Right ventricle myocardium inferior (tissue), 1 donor: Measurements from ENCODE around the gene MGAT4C. TPM values are rescaled to one million over a fixed set of nuclear protein-coding genes. Genes with fewer than 3 reads are reported as not detected.
"Not testable (repeated sequence)": the region's sequence is repeated elsewhere in the genome, so short reads cannot be mapped to it uniquely, and the experiment has no call there.

Experiments used
- ATAC-seq: fragments of 200-7000 bp; cut with Tn5 transposase; one replicate; pipeline ENCODE4 v1.9.1; 2020; ENCODE audit warnings: mild to moderate bottlenecking, moderate library complexity
- DNase-seq: peaks from one replicate; pipeline ENCODE4 v3.0.0; 2021; ENCODE audit errors: missing footprints
- intact Hi-C: fragments of 100-400 bp; cut with DNase I; formaldehyde crosslinking; loops from one replicate; pipeline ENCODE4 v1.11.0; 2022
- long read RNA-seq: library from polyadenylated mRNA; unstranded; transcript quantifications from one replicate; pipeline ENCODE4 v2.0.0, GENCODE V29; 2021
- total RNA-seq: library from RNA; stranded (reverse); fragmentation: NEBNext Ultra II Directional; extraction: Animal tissue kit (Norgen Biotek cat#: 25700); gene quantifications from one replicate; pipeline ENCODE4 v1.2.1, GENCODE V29; 2021
- donor health status: DM: no; HTN: yes; CAD: no; lungs with severe emphysema.

MGAT4C gene
- total RNA-seq, result 4.4 TPM
- long read RNA-seq, full-length matches to known transcripts, result 1 of 2 reads
- long read RNA-seq, partial matches to known transcripts, result 0 of 2 reads
- long read RNA-seq, other reads (novel, unspliced or antisense), result 1 of 2 reads

GRCh38 chr12:86256163-86256562 is at the start of gene MGAT4C:
TSS of gene MGAT4C (minus strand) at chr12:86256391.
- peak; percentile 70 for ATAC-seq

GRCh38 chr12:86296396-86296795 is 40.2 kb upstream of the MGAT4C start:
- ATAC-seq, intact Hi-C loops, DNase-seq: not testable (repeated sequence)

More at GRCh38 chr12:86256163-86256562, at the start of gene MGAT4C:
- intact Hi-C loops, result loop anchor here (10.0 kb wide), 1 partner anchor 1589 kb away; no protein-coding TSS in a partner anchor
- DNase-seq, result no peak

- intact Hi-C loops, result no loop called here
- DNase-seq, result no peak
- ATAC-seq, result no peak
These were observed 37.6 kb upstream of the MGAT4C start for GRCh38 chr12:86293682-86294240.

- intact Hi-C loops, result no loop called here
- ATAC-seq (no peak), DNase-seq (no peak)
These were observed 36.3 kb upstream of the MGAT4C start for GRCh38 chr12:86292480-86292879.

- intact Hi-C loops, result no loop called here
- ATAC-seq (no peak), DNase-seq (no peak)
These were observed 34.4 kb upstream of the MGAT4C start for GRCh38 chr12:86290615-86291014.

DNA sequence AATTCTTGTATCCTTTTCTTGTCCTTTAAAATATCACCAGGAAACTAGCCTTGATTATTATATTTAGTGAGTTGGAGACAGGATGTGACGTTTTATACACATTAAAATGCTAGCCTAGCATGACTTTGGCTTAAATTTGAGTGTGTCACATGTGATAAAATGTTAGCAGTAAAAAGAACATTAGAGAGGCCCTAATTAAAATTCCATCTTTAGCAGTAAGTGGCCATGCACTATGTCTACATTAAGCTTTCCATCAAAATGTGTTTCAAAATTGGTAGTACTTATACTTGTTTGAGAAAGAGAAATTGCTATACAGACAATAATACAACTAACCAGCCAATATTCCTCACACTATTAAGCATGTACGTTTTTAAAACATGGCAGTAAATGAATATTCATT is 29.9 kb upstream of the MGAT4C start:
- no peak for DNase-seq
- no peak for ATAC-seq
- intact Hi-C loops, result no loop called here

GRCh38 chr12:86283620-86284019 is 27.4 kb upstream of the MGAT4C start:
- no peak for DNase-seq
- intact Hi-C loops, result no loop called here

GRCh38 chr12:86275356-86275755 is 19.2 kb upstream of the MGAT4C start:
- intact Hi-C loops, result no loop called here
- ATAC-seq (no peak), DNase-seq (no peak)

More at GRCh38 chr12:86283620-86284019, 27.4 kb upstream of the MGAT4C start:
- no peak for ATAC-seq

DNA sequence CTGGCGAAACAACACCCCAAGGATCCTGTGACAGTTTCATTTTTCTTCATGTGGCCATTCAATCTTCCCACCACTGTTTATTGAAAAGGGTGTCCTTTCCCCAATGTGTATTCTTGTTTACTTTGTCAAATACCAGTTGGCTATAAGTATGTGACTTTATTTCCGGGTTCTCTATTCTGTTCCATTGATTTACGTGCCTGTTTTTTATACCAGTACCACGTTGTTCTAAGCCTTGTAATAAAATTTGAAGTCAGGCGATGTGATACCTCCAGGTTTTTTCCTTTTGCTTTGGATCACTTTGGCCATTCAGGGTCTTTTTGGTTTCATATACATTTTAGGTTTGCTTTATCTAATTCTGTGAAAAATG is 9.1 kb upstream of the MGAT4C start:
- intact Hi-C loops, result no loop called here
- DNase-seq (no peak), ATAC-seq (no peak)

- ATAC-seq (peak; percentile 26), DNase-seq (no peak)
- intact Hi-C loops, result no loop called here
These were observed 8.5 kb upstream of the MGAT4C start for GRCh38 chr12:86264451-86265328.

DNA sequence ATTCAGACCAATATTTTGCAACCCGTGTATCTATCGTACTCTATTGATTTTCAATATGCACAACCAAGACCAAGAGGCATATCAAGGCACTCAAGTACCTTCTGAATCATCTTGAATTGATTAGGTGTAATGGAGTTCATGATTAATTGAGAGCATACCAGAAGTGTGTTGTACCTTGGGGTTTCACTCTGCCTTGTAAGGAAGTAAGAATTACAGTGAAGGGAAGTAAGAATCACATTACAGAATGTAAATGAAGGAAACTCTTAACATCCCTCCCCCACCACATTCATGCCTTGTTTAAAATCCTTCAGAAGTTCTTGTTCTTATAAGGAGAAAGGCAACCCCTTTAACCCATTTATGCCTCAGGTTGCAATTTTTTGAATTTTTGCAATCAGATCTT is 5.4 kb upstream of the MGAT4C start:
- no peak for DNase-seq
- ATAC-seq, result no peak
- intact Hi-C loops, result no loop called here

DNA sequence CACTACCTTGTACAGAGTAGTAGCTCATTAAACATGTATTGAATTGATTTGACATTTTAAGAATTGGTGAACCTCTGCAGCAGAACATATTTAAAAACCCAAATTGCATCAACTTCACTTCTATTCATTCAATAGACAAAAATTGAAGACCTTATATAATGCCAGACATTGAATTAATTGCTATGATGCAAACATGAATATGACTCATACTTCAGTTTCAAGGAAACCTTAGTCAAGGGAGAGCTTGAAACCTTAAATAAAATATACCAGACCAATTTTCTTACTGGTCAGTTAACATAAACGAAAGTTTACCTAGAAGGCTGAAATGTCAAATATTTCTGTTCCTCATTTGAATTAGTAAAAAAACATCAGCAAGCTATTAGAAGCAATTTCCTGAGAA is 5.0 kb upstream of the MGAT4C start:
- intact Hi-C loops, result no loop called here
- DNase-seq (no peak), ATAC-seq (no peak)

GRCh38 chr12:86260183-86260582 is 4.0 kb upstream of the MGAT4C start:
- ATAC-seq (no peak), DNase-seq (no peak)
- intact Hi-C loops, result no loop called here

DNA sequence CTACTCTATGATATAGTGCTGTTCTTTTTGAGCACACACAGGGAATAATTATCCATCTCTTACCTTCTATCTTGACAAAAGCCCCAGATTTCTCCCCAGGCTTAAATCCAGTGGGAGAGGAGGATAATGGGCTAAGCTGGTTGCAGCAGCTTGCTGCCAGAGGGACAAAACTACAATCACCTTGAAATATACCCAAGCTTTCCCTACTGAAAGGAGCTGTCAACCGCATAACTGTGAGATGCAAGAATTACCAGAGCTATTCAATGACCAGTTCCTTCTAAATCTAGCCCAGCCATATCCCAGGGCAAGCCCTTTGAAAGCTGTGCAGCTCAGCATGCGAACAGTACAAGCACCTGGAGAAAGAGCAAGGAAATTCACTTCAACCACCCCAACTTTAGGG is 943 bp upstream of the MGAT4C start:
- ATAC-seq (peak; percentile 87), DNase-seq (no peak)
- intact Hi-C loops, result loop anchor here (10.0 kb wide), 1 partner anchor 1588 kb away; no protein-coding TSS in a partner anchor

- intact Hi-C loops, result loop anchor here (10.0 kb wide), 1 partner anchor 1590 kb away; no protein-coding TSS in a partner anchor
- no peak for ATAC-seq
- DNase-seq, result no peak
These were observed 1.6 kb downstream of the MGAT4C start for GRCh38 chr12:86254399-86255107.

DNA sequence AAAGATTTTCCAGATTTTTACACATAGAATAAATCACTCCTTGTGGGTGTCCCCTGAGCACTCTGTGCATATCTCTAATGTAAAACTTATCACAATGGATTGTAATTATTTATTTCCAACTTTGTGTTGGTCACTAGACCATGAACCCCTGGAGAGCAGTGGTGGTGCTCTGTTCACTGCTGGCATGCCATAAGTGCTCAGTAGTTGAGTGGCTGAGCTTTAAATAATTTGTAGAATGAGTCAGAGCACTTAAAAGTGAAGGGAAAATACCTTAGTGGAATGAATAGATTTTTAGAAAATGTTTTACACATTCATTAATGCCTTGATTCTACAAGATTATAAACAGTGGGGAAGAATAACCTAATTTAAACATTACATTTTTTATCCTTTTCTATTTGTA is 6.3 kb downstream of the MGAT4C start:
- intact Hi-C loops, result loop anchor here (10.0 kb wide), 1 partner anchor 1595 kb away; no protein-coding TSS in a partner anchor
- no peak for DNase-seq
- ATAC-seq, result no peak

DNA sequence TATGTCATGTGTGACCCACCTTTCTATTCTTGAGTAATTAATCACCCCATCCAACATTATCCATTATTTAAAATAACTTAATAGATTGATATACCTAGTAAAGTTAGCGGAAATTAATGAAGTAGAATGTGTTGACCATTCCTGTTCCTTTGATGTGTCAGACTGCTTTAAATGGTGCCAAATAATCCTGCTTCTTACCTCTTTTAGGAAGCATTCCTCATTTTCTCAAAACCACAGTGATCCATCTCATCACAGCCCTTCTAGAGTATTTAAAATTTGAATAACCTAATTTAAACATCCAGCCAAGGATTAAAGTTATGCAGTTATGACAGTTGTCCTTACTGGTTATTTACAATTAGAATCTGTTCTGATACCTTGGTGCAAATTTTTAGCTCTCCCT is 6.9 kb downstream of the MGAT4C start:
- DNase-seq, result no peak
- intact Hi-C loops, result no loop called here
- ATAC-seq, result no peak

DNA sequence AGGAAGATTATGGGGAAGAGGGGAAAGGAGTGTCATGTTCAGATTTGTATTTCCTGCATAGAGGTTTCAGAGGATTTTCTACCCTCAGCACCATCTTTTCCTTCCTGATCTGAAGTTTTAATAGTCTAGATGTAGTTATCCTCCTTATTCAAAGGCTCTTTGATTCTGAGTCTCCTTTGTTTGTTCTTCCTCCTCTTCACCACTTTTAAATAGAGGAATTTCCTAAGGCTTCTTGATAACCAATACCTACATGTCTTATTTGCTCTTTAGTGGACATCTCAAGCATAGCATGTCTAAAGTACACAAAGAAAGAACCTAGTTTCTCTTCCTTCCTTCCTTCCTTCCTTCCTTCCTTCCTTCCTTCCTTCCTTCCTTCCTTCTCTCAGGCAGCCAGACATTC is 8.3 kb downstream of the MGAT4C start:
- intact Hi-C loops, result no loop called here
- no peak for ATAC-seq
- no peak for DNase-seq

GRCh38 chr12:86241600-86241999 is 14.6 kb downstream of the MGAT4C start:
- intact Hi-C loops, result no loop called here
- DNase-seq (no peak), ATAC-seq (no peak)
